GM19372 (cell line): ENCODE results near the gene HLCS.

Experiments used
- ATAC-seq: cut with Tn5 transposase; IDR thresholded peaks from one replicate; pipeline ENCODE4 v1.9.1; 2021; ENCODE audit warnings: mild to moderate bottlenecking, low read depth, moderate library complexity; ENCODE audit not compliant: unreplicated experiment

HLCS gene

GRCh38 chr21:36709030-36709867 lies 257.2 kb downstream of the HLCS start:
- no peak for ATAC-seq

- no peak for ATAC-seq
These were observed 258.0 kb downstream of the HLCS start for GRCh38 chr21:36708286-36709029.

GRCh38 chr21:36707763-36708285 lies 258.6 kb downstream of the HLCS start:
- no peak for ATAC-seq

GRCh38 chr21:36706951-36707762 lies 259.3 kb downstream of the HLCS start:
- no peak for ATAC-seq

GRCh38 chr21:36706482-36706852 lies 260.0 kb downstream of the HLCS start:
- ATAC-seq = no peak

- ATAC-seq = no peak
These were observed 260.6 kb downstream of the HLCS start for GRCh38 chr21:36705679-36706481.

GRCh38 chr21:36704958-36705678 lies 261.4 kb downstream of the HLCS start:
- ATAC-seq = no peak

GRCh38 chr21:36704281-36704957 lies 262.1 kb downstream of the HLCS start:
- ATAC-seq = no peak

GRCh38 chr21:36703626-36704280 lies 262.7 kb downstream of the HLCS start:
- ATAC-seq = no peak

- no peak for ATAC-seq
These were observed 263.3 kb downstream of the HLCS start for GRCh38 chr21:36703123-36703522.

GRCh38 chr21:36702622-36702968 lies 263.9 kb downstream of the HLCS start:
- ATAC-seq = no peak

GRCh38 chr21:36701756-36702621 lies 264.5 kb downstream of the HLCS start:
- no peak for ATAC-seq

- no peak for ATAC-seq
These were observed 265.3 kb downstream of the HLCS start for GRCh38 chr21:36700971-36701755.
